Measurements from ENCODE around the gene RPL35. TPM values are rescaled to one million over a fixed set of nuclear protein-coding genes. Genes with fewer than 3 reads are reported as not detected.
A peak's percentile ranks its signal among the peaks of the same experiment; 100 is the strongest.

RPL35 gene
- total RNA-seq, 1 donor from 2014 or later, result 2,553 TPM

DNA sequence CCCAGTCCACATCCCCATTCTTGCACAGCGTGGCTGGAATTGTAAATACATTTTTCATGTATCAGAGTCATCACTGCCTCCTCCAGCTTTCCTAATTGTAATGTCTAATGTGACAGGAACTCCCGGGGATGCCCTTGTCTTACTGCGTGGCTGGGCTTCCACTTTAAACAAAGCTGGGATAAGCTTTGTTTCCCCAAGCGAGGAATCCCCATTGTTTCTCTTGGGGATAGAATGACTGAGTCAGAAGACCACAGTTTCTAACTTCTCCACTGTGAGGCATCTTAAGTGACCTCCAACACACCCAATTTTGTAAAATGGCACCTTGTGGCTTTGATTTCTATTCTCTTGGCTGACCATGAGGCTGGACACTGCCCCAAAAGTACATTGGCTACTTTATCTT lies 22.6 kb upstream of the RPL35 start:
- Mint-ChIP-seq H3K27ac (peak overlapping the region; percentile 15), H3K36me3 (peaks cover 17% of the 10 kb centered on the region), H3K27me3 (ENCODE audit: insufficient read depth, low read depth) (peaks cover 2% of the 10 kb centered on the region), H3K9me3 (no peaks in the 10 kb centered on the region), H3K4me1 (peaks cover 2% of the 10 kb centered on the region), H3K4me3 (no peak overlapping the region)
- peak; percentile 64 for DNase-seq (ENCODE audit: low spot score)
- no peak overlapping the region for H2AFZ ChIP-seq (replicated peaks)
- H3K36me3 ChIP-seq, result no peaks in the 10 kb centered on the region
- H4K20me1 ChIP-seq (ENCODE audit: low read depth), result peaks cover 9% of the 10 kb centered on the region
- H3K4me1 ChIP-seq, result peaks cover 22% of the 10 kb centered on the region
- H3F3A ChIP-seq (ENCODE audit: low read depth), result peaks cover 22% of the 10 kb centered on the region
- H3K27ac ChIP-seq, result peak overlapping the region; percentile 51
- no peak overlapping the region for H3K4me3 ChIP-seq
- TF ChIP-seq EZH2 (IDR thresholded peaks at IDR 0.05) (no peak), EZH2phosphoT487 (IDR thresholded peaks at IDR 0.05) (no peak)
- TF ChIP-seq, protein P1, sequence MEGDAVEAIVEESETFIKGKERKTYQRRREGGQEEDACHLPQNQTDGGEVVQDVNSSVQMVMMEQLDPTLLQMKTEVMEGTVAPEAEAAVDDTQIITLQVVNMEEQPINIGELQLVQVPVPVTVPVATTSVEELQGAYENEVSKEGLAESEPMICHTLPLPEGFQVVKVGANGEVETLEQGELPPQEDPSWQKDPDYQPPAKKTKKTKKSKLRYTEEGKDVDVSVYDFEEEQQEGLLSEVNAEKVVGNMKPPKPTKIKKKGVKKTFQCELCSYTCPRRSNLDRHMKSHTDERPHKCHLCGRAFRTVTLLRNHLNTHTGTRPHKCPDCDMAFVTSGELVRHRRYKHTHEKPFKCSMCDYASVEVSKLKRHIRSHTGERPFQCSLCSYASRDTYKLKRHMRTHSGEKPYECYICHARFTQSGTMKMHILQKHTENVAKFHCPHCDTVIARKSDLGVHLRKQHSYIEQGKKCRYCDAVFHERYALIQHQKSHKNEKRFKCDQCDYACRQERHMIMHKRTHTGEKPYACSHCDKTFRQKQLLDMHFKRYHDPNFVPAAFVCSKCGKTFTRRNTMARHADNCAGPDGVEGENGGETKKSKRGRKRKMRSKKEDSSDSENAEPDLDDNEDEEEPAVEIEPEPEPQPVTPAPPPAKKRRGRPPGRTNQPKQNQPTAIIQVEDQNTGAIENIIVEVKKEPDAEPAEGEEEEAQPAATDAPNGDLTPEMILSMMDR (IDR thresholded peaks at IDR 0.05), result no peak
- no peak overlapping the region for H3K9ac ChIP-seq
- H3K27me3 ChIP-seq, result no peaks in the 10 kb centered on the region
- peak overlapping the region; percentile 12 for H3K4me2 ChIP-seq
- H3K79me2 ChIP-seq (ENCODE audit: low read depth), result no peaks in the 10 kb centered on the region
- no peaks in the 10 kb centered on the region for H3K9me3 ChIP-seq (ENCODE audit: low read depth)

GRCh38 chr9:124882231-124882630 lies 20.5 kb upstream of the RPL35 start:
- Mint-ChIP-seq H3K9me3 (no peaks in the 10 kb centered on the region), H3K4me3 (no peak overlapping the region), H3K27ac (no peak overlapping the region), H3K4me1 (peaks cover 2% of the 10 kb centered on the region), H3K36me3 (peaks cover 20% of the 10 kb centered on the region), H3K27me3 (ENCODE audit: insufficient read depth, low read depth) (peaks cover 4% of the 10 kb centered on the region)
- Histone ChIP-seq H3K4me3 (no peak overlapping the region), H2AFZ (replicated peaks) (no peak overlapping the region), H3K79me2 (ENCODE audit: low read depth) (no peaks in the 10 kb centered on the region), H3K27me3 (no peaks in the 10 kb centered on the region), H3K9ac (no peak overlapping the region), H3K36me3 (no peaks in the 10 kb centered on the region), H3F3A (ENCODE audit: low read depth) (peaks cover 34% of the 10 kb centered on the region), H4K20me1 (ENCODE audit: low read depth) (peaks cover 13% of the 10 kb centered on the region), H3K4me2 (no peak overlapping the region), H3K27ac (no peak overlapping the region), H3K9me3 (ENCODE audit: low read depth) (no peaks in the 10 kb centered on the region), H3K4me1 (peaks cover 22% of the 10 kb centered on the region)
- no peak for DNase-seq (ENCODE audit: low spot score)
- TF ChIP-seq, protein P1 (IDR thresholded peaks at IDR 0.05), result no peak
- TF ChIP-seq EZH2phosphoT487 (IDR thresholded peaks at IDR 0.05) (no peak), EZH2 (IDR thresholded peaks at IDR 0.05) (no peak)

DNA sequence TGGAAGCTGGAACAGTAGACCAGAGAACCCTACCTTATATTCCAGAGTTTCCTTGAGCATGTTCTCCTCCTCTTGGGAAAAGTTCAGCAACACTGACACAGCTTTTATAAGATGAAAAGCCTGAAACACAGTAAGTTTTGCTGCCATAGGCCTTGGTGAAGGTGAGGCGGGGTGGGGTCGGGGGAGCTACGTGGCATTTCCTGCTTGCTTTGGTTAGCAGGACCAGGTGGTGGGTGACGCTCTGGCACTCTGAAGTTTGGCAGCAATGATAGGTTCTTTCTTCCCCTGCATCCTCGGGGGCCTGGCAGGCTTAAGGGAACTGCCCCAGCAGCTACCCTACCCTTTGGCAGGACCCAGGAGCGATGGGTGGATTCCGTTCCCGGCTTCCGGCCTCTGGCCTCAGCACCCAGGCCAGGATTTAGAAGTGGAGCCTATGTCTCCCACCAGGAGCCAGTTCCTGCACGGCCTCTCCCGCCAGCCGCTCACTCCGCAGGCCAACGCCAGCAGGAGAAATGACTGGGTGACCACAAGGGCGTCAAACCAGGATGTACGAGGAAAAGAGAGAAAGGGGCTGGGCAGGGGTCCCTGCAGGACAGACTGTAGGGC lies 19.5 kb upstream of the RPL35 start:
- TF ChIP-seq EZH2 (IDR thresholded peaks at IDR 0.05) (no peak), EZH2phosphoT487 (IDR thresholded peaks at IDR 0.05) (no peak)
- TF ChIP-seq, protein P1 (IDR thresholded peaks at IDR 0.05), result no peak

More for the DNA sequence above, 19.5 kb upstream of the RPL35 start:
- Histone ChIP-seq H3K27ac (no peak overlapping the region), H3K4me1 (peaks cover 22% of the 10 kb centered on the region), H2AFZ (replicated peaks) (no peak overlapping the region), H3K4me2 (no peak overlapping the region), H3K79me2 (ENCODE audit: low read depth) (no peaks in the 10 kb centered on the region), H3K4me3 (no peak overlapping the region), H3F3A (ENCODE audit: low read depth) (peaks cover 34% of the 10 kb centered on the region), H3K36me3 (no peaks in the 10 kb centered on the region), H3K9ac (no peak overlapping the region), H3K27me3 (no peaks in the 10 kb centered on the region), H3K9me3 (ENCODE audit: low read depth) (no peaks in the 10 kb centered on the region), H4K20me1 (ENCODE audit: low read depth) (peaks cover 17% of the 10 kb centered on the region)
- peaks cover 22% of the 10 kb centered on the region for H3K36me3 Mint-ChIP-seq
- no peaks in the 10 kb centered on the region for H3K9me3 Mint-ChIP-seq
- no peak overlapping the region for H3K4me3 Mint-ChIP-seq
- peaks cover 2% of the 10 kb centered on the region for H3K4me1 Mint-ChIP-seq
- no peak for DNase-seq (ENCODE audit: low spot score)
- peaks cover 4% of the 10 kb centered on the region for H3K27me3 Mint-ChIP-seq (ENCODE audit: insufficient read depth, low read depth)
- no peak overlapping the region for H3K27ac Mint-ChIP-seq
